GM23338 (cell line): ENCODE results near the gene KCNK3. TPM values are rescaled to one million over a fixed set of nuclear protein-coding genes. Genes with fewer than 3 reads are reported as not detected.

ENCODE experiments used
- polyA plus RNA-seq: library from polyadenylated mRNA; unstranded; fragments of >200 nt; fragmentation: Nextera tagmentation; extraction: Ambion mirVana; gene quantifications from 2 replicates; pipeline ENCODE4 v1.2.1, GENCODE V29; 2016
- small RNA-seq: library from RNA; depleted of rRNA; stranded (forward); fragments of <200 nt; gene quantifications from one replicate; pipeline ENCODE3, GENCODE V24; 2014; ENCODE audit warnings: low replicate concordance
- total RNA-seq: library from RNA; depleted of rRNA; stranded (reverse); fragments of >200 nt; shearing (Covaris generic); gene quantifications from 2 replicates; pipeline ENCODE4 v1.2.3, GENCODE V29; 2014; rRNA removed

Gene KCNK3
- total and polyA plus RNA-seq, 2 experiments from 2014 or later = not detected

Small RNA genes lying within 50 kb of the gene (small RNA-seq; reads per million reads assigned to genes)
- not detected for gene AC015977.1

Other genes starting within 250 kb of the KCNK3 start
- gene OTOF, start 214.6 kb upstream of the KCNK3 start, total RNA-seq = 0.21 TPM in 1 of 2 replicates, not detected in the other
- 0.23 TPM in 1 of 2 replicates, not detected in the other for gene OTOF, start 214.6 kb upstream of the KCNK3 start, polyA plus RNA-seq
- not detected in 2 replicates for gene CIB4, start 51.4 kb upstream of the KCNK3 start, total RNA-seq
- gene CIB4, start 51.4 kb upstream of the KCNK3 start, polyA plus RNA-seq = not detected in 2 replicates
- gene SLC35F6, start 71.6 kb downstream of the KCNK3 start, total RNA-seq = 10.8 and 15.0 TPM in 2 replicates
- gene SLC35F6, start 71.6 kb downstream of the KCNK3 start, polyA plus RNA-seq = 4.9 and 6.0 TPM in 2 replicates
- 13.0 and 16.8 TPM in 2 replicates for gene CENPA, start 93.3 kb downstream of the KCNK3 start, total RNA-seq
- gene CENPA, start 93.3 kb downstream of the KCNK3 start, polyA plus RNA-seq = 24.2 and 26.3 TPM in 2 replicates
- gene DPYSL5, start 155.4 kb downstream of the KCNK3 start, total RNA-seq = 8.1 and 10.3 TPM in 2 replicates
- gene DPYSL5, start 155.4 kb downstream of the KCNK3 start, polyA plus RNA-seq = 2.6 and 3.1 TPM in 2 replicates